ENCODE results near the gene CCDC142. TPM values are rescaled to one million over a fixed set of nuclear protein-coding genes. Genes with fewer than 3 reads are reported as not detected.
"Not testable (repeated sequence)": the region's sequence is repeated elsewhere in the genome, so short reads cannot be mapped to it uniquely, and the experiment has no call there.

The CCDC142 gene
- total and polyA plus RNA-seq, 9 donors = 3.7 to 31.1 (median 21.7) TPM

- Histone ChIP-seq H3K4me3 (peak overlapping the region; percentile 47), H3K27me3 (no peaks in the 10 kb centered on the region), H3K4me1 (ENCODE audit: insufficient read depth) (peaks cover 5% of the 10 kb centered on the region), H3K36me3 (no peaks in the 10 kb centered on the region), H3K9me3 (no peaks in the 10 kb centered on the region), H3K27ac (peak overlapping the region in 1 of 2 donors; percentile 83)
- DNase-seq = no peak
- intact Hi-C loops (cut with DNase I) = loop anchor here in 1 of 4 donors (5.0 kb wide), 1 partner anchor 179 kb away; the partner anchor contains the start of gene SEMA4F
- 4 to 14% (median 4%) methylated on average over 7 of the region's 7 CpGs for WGBS, 3 donors
- TF ChIP-seq EP300 (IDR thresholded peaks at IDR 0.05) (no peak), POLR2A (IDR thresholded peaks at IDR 0.05) (no peak), CTCF (IDR thresholded peaks at IDR 0.05) (no peak)
Measured at GRCh38 chr2:74472945-74473258, 9.9 kb downstream of the CCDC142 start.

GRCh38 chr2:74472086-74472944, 10.5 kb downstream of the CCDC142 start, which contains the start of gene MRPL53:
Gene MRPL53 (minus strand): TSS chr2:74472680. CDS start chr2:74472660, 20 bp downstream.
- DNase-seq = peak; percentile 92 to 97 (median 95)
- Histone ChIP-seq H3K27ac (peak within 1 kb of the TSS; percentile 53 to 83), H3K4me3 (peak within 1 kb of the TSS; percentile 47), H3K9me3 (no peaks in the 10 kb centered on the region), H3K36me3 (no peaks in the 10 kb centered on the region), H3K4me1 (ENCODE audit: insufficient read depth) (peaks cover 5% of the 10 kb centered on the region), H3K27me3 (no peaks in the 10 kb centered on the region)
- intact Hi-C loops (cut with DNase I) = loop anchor here in 1 of 4 donors (5.0 kb wide), 1 partner anchor 180 kb away; the partner anchor contains the start of gene SEMA4F
- WGBS, 3 donors = 0 to 1% (median 1%) methylated on average over 66 of the region's 66 CpGs
- peak; percentile 70 for TF ChIP-seq POLR2A (IDR thresholded peaks at IDR 0.05)
- no peak for TF ChIP-seq CTCF (IDR thresholded peaks at IDR 0.05)
- peak; percentile 27 for TF ChIP-seq EP300 (IDR thresholded peaks at IDR 0.05)

- DNase-seq = no peak
- TF ChIP-seq CTCF (IDR thresholded peaks at IDR 0.05) = no peak
- Histone ChIP-seq H3K27me3 (no peaks in the 10 kb centered on the region), H3K4me3 (peak overlapping the region; percentile 47), H3K4me1 (ENCODE audit: insufficient read depth) (peaks cover 5% of the 10 kb centered on the region), H3K36me3 (no peaks in the 10 kb centered on the region), H3K27ac (peak overlapping the region in 1 of 2 donors; percentile 83), H3K9me3 (no peaks in the 10 kb centered on the region)
- intact Hi-C loops (cut with DNase I) = loop anchor here in 1 of 4 donors (5.0 kb wide), 1 partner anchor 181 kb away; the partner anchor contains the start of gene SEMA4F
- 44 to 60% (median 45%) methylated on average over 16 of the region's 16 CpGs for WGBS, 3 donors
Measured at GRCh38 chr2:74471332-74472065, 11.3 kb downstream of the CCDC142 start.

- H3K9me3 ChIP-seq; H3K4me1 ChIP-seq (ENCODE audit: insufficient read depth); H3K27me3 ChIP-seq; H3K27ac ChIP-seq; DNase-seq; H3K36me3 ChIP-seq; H3K4me3 ChIP-seq: not testable (repeated sequence)
- intact Hi-C loops (cut with DNase I) = loop anchor here in 1 of 4 donors (5.0 kb wide), 1 partner anchor 182 kb away; the partner anchor contains the start of gene SEMA4F
- 91 to 94% (median 91%) methylated on average over 12 of the region's 12 CpGs for WGBS, 3 donors
Measured at GRCh38 chr2:74470742-74471141, 12.1 kb downstream of the CCDC142 start.
